Left forelimb (tissue), 1 donor: ENCODE results near the gene LRPAP1.
"Not testable (repeated sequence)": the region's sequence is repeated elsewhere in the genome, so short reads cannot be mapped to it uniquely, and the experiment has no call there.

Experiments
- DNase-seq: peaks from one replicate; pipeline ENCODE4 v3.0.0-alpha.2; 2018; ENCODE audit warnings: low spot score

Gene LRPAP1

DNA sequence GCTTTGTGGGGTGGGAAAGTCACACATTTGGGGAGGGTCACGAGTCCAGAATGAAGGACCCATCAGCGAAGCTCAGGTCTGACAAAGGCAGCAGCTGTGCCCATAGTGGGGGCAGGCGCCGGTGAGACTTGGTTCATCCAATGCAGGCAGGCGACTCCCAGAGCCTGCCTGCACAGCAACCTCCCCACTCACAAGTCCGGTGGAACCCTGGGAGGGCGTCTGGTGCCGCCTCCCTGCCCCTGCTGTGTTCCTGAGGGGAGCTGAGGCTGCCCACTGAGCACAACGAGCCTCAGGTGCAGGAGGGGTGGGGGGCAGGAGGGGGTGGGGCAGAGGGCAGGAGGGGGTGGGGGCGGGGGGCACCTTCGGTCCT lies 13.7 kb downstream of the LRPAP1 start:
- DNase-seq = no peak

DNA sequence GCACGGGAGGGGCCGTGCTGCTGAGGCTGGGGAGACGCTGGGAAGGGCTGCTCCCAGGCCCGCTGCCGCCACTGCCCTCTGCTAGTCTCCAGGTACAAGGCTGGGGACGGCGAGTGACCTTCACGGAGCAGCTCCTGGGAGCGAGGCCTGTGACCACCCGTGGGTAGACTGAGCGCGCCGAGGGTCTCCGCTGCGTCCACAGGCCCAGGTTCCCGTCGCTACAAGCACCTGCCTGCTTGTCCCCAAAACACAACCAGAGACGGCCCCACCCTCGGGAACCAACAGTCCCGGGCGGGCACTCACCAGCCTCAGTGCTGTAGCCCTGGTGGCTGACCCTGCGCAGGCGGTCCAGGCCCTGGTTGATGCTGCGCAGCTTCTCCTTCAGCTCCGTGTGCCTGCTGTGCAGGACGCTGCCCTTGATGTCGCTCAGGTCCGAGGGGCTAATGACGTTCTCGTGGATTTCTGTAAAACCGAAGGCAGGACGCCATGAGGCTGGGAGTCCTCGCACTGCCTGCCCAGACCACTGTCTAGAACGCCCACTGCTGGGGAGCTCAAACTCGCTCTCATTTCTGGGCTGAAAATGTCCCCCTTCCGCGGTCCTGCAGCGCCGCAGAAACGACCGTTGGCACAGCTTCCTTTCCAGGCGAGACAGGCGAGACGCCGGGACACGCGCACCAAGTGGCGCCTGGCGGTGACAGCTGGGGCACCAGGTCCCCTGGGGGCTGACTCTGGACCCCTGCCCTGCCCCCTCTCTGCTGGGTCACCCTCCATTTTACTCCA lies 14.3 kb downstream of the LRPAP1 start:
- DNase-seq = no peak

DNA sequence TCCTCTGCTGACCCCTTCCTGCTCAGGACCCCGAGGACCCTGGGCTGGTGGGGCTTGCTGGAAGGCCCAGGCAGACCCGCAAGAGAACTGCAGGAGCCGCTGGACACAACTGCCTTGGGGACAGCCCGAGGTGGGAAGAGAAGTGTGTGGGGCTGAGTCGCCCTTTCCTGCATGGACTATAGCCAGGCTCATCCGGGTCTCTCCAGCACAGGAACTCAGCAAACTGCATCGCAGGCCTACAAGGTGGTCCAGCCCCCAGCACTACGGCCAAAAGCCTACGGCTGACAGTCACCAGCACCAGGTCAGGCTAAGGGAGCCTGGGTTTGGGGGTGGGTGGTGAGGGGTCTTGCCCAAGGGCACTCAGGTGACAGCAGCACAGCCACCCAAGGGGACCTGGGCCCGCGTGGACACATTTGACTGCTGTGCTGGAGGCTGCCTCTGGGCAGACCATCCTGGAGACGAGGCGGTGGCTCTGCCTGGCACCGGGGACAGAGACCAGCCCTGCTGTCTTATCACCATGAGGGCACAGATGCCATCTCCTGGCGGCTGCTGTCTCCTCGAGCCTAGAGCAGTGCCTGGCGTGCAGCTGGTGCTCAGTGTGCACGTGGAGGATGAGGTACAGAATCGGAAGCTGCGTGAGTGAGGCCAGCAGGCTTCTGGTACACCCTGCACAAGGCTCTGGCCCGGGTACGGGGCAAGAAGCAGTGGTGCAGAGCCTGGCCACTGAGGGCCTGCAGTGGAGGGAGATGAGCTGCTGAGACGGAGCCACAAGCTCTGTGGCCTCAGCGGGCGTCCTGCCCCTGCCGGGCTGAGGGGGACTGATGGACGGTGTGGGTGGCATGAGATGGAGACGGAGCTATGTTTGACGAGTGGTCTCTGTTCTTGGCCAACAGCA lies 15.1 kb downstream of the LRPAP1 start:
- no peak for DNase-seq

DNA sequence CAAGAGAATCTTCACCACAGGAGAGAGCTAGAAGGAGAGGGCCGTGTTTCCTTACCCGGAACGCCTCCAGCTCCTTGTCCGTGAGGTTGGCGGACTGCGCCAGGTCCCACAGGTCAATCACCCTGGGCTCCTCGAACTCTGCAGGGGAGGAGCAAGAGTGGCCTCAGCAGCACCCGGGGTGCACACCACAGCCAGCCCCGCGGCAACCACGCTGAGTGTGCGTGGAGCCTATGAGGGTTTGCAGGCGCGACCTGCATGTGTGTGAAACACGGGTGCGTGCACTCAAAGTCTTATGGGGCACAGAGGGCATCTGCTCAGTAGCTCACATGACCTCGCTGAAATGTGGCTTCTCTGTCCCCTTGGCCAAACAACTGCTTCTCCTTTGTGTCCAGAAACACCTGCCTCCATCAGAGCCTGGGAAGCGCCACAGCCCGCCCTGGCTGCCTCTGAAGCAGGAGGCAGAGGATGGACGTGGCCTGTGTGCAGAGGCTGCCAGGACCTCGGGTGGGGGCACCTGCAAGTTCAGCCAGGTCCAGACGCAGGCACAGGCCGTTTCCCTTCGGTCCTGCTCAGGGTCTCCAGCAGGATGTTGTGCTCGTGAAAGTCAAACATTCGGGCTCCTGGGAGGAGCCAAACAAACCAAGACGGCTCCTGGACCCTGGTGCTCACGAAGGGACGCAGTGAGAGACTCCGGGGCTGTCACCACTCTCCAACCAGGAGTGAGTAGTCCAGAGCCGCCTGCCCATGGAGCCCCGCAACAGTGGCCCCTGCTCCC lies 16.0 kb downstream of the LRPAP1 start:
- DNase-seq = no peak

DNA sequence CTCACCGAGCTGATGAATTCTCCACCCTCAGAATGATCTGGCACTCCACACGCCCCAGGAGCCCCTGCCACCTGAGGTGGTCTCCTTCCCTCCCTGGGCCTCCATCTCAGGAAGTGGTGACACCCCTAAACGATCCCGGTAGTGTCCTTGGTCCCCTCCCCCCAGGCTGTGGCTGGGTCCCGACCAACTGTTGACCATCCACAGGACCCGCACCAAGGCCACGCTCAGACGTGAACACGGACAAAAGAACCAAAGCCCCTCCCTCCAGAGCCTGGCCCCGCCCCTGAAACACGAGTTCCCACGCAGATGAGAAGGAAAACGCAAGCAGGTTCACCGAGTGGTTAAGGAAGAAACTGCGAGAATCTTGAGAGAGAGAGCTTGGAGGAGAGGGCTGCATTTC lies 16.6 kb downstream of the LRPAP1 start:
- no peak for DNase-seq

DNA sequence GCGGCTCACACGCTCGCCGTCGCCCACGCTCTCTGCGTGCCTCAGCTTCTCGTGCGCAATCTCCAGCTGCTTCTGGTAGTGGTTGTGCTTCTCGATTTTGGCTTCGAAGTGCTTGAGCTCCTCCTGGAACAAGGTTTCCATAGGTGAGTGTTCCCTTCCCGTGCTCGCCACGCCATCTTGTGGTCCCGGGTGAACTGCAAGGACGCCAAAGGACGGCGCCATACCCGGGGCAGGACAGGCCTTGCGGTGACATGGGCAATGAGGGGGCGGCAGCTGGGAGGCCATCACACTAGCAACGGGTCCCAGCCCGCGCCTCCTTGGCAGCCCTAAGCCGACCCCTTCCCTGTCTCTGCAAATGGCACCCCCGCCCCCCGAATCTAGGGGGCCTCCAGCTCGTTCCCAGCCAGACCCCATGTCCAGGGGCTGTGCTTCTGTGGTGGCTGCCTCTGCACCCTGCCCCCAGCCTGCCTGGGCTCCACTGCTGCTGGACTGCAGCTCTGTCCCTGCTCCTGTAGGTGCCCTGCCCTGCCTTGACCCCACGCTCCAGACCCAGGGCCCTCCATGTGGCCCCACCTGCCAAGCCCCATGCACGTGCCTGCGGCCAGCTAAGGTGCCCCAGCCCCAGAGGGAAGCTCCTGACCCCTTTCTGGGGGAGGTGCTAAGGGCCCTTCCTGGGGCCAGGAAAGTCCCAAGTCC lies 17.3 kb downstream of the LRPAP1 start:
- no peak for DNase-seq

DNA sequence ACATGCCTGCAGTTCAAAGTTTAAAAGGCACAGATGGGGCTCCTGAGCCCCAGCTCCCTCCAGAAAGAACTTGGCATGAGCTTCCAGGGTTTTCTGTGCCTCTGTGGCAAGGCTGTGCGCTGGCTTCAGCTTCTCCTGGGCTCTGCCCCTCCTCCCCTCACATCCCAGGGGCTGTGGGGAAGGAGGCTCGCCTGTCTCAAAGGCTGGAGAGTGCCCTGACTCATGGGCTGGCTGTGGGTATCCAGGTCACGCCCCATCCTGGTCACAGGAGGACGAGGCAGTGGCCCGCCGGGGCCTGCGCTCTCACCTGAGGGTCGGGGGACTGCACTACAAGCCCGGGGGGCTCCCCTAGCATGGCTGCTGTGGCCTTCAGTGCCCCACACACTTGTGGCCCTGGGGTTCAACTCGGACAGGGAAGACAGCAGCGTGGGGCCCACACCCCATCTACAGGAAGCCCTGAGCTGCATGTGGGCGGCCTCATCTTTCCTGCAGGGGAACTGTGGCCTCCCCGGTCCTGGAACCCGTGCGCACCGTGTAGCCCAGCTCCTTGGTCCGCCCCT lies 17.9 kb downstream of the LRPAP1 start:
- no peak for DNase-seq

DNA sequence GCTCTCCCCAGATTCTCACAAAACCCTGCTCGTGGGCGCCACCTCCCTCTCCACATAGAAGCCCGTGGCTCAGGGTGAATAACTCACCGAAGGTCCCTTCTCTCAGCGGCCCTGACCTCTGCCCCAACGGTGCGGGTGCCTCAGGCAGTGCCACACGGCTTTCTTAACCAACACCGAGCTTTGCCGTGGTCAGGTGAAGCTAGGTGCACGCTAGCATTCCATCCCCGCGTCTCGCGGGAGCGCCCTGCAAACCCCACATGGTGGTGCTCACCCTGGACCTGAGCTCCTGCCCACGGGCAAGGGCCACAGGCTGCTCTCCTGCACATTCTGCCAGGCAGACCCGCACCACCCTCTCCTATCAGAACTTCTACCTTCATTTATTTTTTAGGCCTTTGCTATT lies 18.4 kb downstream of the LRPAP1 start:
- DNase-seq = no peak

DNA sequence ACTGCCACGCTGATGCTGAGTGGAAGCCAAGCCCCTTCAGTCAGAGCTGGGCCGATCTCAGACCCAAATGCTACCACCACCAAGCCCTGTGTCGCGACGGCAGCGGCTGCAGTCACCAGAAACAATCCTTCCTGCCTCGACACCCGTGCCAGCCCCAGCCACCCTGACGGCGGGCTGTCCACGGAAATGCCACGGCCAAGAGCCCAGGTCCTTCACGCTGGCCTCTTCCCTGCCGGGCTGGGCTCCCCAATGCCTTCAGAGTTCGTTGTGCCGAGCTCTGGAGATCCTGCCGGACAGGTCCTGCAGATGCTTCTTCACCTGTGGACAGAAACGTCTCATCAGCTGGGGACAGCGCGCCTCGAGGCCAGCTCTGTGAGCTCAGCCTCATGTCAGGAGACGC lies 19.5 kb downstream of the LRPAP1 start:
- DNase-seq = no peak

DNA sequence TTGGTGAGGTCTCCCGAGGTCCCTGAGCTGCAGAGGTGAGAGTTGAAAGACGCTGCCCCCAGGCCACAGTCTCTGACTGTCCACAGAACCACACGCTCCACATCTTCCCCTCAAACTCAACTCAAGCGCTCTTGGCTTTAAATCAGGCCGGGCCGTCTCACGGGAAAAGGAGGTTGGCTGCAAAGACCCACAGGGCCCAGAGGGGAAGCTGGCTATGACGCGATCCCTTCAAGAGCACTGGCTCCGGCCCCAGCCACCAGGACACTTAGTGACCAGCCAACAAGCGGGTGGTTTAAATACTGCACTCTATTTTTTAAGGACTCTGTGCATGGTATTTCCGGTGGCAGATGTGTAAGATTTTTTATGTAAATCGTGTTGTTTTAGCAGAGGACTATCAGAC lies 19.9 kb downstream of the LRPAP1 start:
- DNase-seq = no peak

DNA sequence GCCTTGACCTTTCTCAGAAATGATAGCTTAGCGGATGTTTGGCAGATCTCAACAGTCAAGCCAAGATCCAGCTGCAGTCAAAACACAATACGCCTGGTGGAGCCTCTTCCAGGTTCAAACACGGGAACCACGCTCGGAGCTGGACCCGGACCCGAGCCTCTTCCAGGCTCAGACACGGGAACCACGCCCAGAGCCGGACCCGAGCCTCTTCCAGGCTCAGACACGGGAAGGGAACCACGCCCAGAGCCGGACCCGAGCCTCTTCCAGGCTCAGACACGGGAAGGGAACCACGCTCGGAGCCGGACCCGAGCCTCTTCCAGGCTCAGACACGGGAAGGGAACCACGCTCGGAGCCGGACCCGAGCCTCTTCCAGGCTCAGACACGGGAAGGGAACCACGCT lies 20.6 kb downstream of the LRPAP1 start:
- DNase-seq = not testable (repeated sequence)

DNA sequence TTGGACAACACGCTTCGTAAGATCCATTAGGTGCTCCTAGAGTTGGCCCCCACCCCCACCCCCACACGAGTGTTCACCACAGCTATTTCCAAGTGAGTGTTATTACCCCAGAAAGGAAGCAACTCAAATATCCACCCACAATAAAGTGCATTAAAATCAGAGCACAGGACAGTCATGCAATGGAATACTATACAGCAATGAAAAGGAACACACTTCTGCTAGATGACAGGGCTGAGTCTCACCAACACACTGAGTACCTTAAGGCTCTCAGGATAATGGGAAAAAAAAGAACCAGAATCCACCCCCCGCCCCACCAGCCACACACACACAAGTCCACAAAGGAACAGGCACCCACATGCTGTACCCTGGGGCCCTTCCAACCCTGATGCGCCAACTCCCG lies 21.0 kb downstream of the LRPAP1 start:
- DNase-seq = no peak

DNA sequence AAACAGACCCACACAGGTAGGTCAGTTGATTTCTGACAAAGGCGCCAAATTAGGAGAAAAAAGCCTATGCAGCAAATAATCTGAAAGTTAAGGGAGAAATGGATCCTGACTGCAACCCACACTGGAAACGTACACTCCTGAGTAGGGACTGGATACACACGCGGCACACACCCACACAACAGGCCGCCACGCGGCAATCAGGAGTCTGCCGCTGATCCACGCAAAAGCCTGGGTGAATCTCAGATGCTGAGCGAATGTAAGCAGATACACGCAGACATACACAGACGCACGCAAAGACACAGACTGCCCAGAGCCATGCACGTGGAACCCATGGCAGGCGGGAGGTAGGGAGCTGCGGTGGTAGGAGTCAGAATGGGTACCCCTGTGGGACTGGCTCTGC lies 21.7 kb downstream of the LRPAP1 start:
- DNase-seq = no peak

DNA sequence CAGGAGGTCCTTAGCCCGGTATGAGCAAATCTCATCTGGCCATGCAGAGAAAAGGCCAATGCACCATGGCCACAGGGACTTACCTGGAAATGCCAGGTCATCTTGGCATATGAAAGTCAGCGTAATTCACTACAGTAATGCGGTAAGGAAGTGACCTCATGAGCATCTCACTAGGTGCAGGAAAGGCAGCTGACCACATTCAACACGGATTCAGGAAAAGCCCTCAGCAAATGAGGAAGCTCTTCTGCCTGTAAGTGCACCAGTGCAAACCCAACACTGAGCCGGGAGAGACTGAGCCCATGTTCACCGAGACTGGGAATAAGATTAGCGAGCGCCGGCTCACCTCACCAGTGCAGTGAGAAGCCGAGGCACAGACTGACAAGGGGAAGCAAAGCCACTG lies 23.7 kb downstream of the LRPAP1 start:
- no peak for DNase-seq

DNA sequence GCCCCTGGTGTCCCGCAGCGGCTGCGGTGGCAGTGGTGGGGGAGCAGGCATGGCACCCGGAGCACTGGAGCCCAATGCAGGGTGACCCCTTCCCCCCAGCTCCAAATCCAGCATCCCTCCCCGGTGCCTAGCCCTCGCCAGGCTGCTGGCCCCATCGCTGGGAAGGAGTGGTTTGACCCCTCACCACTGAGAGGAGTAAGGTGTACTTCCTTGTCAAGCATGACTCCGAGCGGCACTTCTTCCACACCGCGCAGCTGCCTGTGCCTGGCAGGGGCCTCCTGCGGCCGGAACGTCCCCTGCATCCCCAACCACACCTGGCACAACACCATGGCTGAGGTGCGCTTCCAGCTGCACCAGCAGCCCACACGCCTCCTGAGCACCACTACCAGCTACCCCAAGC lies 27.0 kb downstream of the LRPAP1 start:
- DNase-seq = no peak

DNA sequence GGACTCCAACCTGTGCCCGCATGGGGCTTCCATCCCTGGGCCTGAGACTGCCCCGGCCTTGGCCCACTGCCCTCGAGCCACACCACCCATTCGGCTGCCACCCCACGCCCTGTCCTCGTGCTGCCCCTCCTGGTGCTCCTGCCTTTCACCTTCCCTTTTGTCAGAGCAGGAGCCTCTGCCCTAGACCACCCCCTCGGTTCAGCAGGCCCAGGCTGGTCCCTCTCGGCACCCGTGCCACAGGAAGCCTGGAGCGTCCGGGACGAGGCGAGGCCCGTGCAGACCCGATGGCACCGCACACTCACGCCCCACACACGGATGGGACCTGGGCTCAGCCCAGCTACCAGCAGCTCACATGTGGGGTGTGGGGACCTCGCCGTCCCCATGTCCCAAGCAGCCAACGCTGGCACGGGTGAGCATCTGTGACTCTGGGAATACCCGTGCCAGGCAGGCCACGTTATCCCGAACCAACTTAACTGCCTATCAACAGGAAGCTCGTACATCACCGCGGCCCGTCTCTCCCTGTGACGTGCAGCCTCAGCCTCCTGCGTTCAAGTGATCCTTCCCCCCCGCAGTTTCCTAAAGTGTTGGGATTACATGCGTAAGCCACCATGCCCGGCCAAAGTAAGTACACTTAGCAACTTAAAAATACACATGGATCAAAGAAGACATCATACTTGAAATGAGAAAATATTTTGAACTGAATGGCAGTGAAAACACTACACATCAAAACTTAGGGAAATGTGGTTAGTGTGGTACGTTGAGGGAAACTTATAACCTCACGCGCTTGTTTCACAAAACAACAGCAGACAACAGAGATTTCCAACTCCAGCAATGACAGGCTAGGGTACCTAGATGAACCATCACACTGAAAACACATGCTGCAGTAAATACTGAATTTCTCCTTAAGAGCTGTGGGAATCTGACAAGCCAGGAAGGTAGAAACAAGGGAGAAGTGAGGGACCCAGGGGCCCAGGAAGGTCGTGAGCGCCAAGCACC lies 29.0 kb downstream of the LRPAP1 start:
- DNase-seq = no peak

DNA sequence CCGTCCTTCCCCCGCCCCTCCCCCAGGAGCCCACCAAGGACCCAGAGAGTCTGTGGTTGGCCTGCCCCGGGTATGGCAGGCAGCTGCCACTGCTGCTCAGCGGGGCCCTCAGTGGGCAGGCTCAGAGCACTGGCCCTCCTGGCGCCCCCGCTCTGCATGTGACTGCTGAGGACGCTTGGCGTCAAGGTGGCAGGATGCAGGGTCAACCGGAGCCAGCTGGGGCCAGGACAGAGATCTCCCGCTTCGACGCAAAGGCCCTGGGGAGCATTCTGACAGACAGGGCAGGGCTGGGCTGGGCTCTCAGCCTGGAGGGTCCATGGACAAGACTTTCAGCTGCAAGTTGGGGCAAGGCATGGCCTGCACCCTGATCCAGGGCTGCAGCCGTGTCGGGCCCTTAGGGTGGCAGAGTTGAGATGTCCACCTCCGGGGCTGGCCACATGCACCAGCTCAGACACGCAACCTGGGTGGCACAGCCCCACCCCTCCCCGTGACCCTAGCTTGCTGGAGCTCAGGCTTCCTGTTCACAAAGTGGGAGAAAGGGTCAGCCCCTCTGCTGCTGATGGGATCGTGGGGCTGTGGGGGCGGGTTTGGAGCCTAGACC lies 30.3 kb downstream of the LRPAP1 start:
- DNase-seq = no peak

DNA sequence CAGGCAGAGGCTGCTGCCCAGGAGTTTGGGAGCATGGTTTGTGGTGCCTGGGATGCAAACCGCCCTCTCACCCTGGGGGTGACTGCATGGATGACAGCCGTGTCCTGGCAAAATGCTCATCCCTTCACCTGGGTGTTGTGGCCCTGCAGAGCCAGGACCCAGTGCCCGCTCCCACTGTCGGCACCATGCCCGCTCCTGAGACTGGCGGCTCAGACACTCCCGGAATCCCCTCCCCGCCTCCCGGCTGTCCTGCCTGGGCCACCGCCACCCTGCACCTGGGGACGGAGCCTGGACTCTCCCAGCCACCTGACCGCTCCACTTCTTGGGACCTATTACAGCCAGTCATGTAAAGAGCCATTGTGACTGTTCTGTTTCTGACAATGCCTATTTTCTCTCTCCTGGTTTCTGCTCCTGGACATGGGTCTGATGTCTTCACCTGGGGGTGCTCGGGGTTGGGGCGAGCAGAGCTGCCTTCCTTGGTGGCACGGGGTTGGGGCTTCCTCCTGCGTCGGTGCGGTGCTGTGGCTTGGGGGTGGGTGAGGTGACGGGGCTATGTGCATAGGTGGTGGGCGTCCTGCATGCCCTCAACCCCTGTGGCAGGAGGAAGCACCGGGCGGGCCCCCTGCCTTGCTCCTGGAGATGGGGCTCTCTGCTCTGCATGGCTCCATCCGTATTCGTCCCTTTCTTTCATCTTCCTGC lies 30.9 kb downstream of the LRPAP1 start:
- DNase-seq = no peak

DNA sequence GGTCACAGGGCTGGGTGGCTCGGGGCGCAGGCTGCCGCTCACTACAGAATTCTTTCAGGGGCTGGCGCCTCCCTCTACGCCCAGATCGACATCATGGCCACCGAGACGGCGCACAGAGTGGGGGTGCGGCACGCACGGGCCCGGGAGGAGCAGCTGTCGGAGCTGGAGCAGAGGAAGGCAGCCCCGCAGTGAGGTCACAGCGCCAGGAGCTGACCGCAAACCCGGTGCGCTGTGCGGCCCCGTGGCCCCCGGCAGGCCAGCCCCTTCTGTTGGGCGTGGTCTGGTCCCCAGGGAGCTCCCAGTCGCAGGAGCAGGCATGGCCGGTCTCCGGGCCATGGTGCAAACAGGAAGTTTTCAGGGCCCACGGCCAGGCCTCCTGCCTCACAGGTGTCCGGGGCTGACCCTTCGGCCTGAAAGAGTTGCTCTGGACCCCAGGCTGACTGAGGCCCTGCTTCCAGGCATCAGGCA lies 31.6 kb downstream of the LRPAP1 start:
- no peak for DNase-seq
